Colonic mucosa (tissue), 4 donors: Measurements from ENCODE around the gene PRPSAP1. TPM values are rescaled to one million over a fixed set of nuclear protein-coding genes. Genes with fewer than 3 reads are reported as not detected.

ENCODE experiments used
- DNase-seq: peaks from one replicate; pipeline ENCODE4 v3.0.0-alpha.2; 2020
- H3K27ac ChIP-seq: fragments of 200-600 bp; one replicate; pipeline ENCODE4 v1.8.0; 2021
- H3K27me3 ChIP-seq: fragments of 200-600 bp; one replicate; pipeline ENCODE4 v1.8.0; 2021
- H3K36me3 ChIP-seq: fragments of 200-600 bp; one replicate; pipeline ENCODE4 v1.8.0; 2021
- H3K4me1 ChIP-seq: fragments of 200-600 bp; one replicate; pipeline ENCODE4 v1.8.0; 2021; ENCODE audit warnings: mild to moderate bottlenecking
- H3K4me3 ChIP-seq: fragments of 200-600 bp; one replicate; pipeline ENCODE4 v1.8.0; 2021
- H3K9ac ChIP-seq, 2 donors: one replicate each; pipeline ENCODE4 v1.7.0; 2013; ENCODE audit warnings: control low read depth in 2 of 2, low read depth in 2 of 2, low read length in 2 of 2
- H3K9me3 ChIP-seq: fragments of 200-600 bp; one replicate; pipeline ENCODE4 v1.8.0; 2021
- intact Hi-C: fragments of 100-400 bp; cut with DNase I; formaldehyde crosslinking; loops from one replicate; pipeline ENCODE4 v1.14.1; 2022
- total RNA-seq, 2 donors: library from RNA; stranded (reverse); fragmentation: NEBNext Ultra II Directional in 1 of 2; extraction: Animal tissue kit (Norgen Biotek cat#: 25700) in 1 of 2; gene quantifications; one replicate each; pipeline ENCODE4 v1.2.1, GENCODE V29; 2021
- TF ChIP-seq, protein P1 (sequence below): fragments of 200-600 bp; IDR thresholded peaks from one replicate; pipeline ENCODE4 v1.8.0; 2022; ENCODE audit warnings: antibody characterized with exemption, mild to moderate bottlenecking
- donor health status: healthy.
- donor health status: DM: no; HTN: no; CAD: no.
- donor health status: DM: no; HTN: no; CAD: no.

The PRPSAP1 gene
- total RNA-seq, 2 donors from 2014 or later: 60.7 to 70.0 TPM

GRCh38 chr17:76280650-76281049 is 73.1 kb downstream of the PRPSAP1 start:
- intact Hi-C loops: loop anchor here (2.0 kb wide), 1 partner anchor 160 kb away; no protein-coding TSS in a partner anchor
- Histone ChIP-seq H3K9ac (no peak overlapping the region), H3K4me3 (no peak overlapping the region), H3K9me3 (no peaks in the 10 kb centered on the region), H3K4me1 (no peaks in the 10 kb centered on the region), H3K36me3 (no peaks in the 10 kb centered on the region), H3K27me3 (no peaks in the 10 kb centered on the region), H3K27ac (no peak overlapping the region)
- TF ChIP-seq, protein P1, sequence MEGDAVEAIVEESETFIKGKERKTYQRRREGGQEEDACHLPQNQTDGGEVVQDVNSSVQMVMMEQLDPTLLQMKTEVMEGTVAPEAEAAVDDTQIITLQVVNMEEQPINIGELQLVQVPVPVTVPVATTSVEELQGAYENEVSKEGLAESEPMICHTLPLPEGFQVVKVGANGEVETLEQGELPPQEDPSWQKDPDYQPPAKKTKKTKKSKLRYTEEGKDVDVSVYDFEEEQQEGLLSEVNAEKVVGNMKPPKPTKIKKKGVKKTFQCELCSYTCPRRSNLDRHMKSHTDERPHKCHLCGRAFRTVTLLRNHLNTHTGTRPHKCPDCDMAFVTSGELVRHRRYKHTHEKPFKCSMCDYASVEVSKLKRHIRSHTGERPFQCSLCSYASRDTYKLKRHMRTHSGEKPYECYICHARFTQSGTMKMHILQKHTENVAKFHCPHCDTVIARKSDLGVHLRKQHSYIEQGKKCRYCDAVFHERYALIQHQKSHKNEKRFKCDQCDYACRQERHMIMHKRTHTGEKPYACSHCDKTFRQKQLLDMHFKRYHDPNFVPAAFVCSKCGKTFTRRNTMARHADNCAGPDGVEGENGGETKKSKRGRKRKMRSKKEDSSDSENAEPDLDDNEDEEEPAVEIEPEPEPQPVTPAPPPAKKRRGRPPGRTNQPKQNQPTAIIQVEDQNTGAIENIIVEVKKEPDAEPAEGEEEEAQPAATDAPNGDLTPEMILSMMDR: no peak
- no peak for DNase-seq

DNA sequence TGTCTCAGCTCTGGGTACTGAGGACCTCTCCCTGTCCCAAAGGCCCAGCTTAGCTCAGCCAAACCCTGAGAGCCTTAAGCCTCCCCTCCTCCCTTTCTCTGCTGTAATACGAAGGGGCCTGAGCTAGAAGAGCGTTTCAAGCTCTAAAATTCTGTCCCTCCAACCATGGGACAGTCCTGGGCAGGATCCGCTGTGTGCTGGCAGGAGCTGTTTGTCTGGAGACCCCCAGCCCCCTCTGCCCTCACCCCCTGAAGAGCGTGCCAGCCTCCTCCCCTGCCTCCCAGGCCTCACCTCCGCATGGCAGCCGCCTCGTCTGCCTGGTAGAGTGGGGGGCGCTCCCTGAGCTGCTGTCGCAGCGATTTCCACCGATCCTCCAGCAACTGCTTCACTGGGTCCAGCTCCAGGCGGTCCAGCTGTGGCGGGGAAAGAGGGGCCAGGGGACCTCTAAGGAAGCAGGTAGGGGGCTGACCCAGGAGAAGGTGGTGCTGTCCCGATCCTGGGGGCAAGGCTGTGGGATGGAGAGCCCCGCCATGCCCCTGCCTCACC is 73.9 kb downstream of the PRPSAP1 start:
- no peak overlapping the region for H3K27ac ChIP-seq
- H3K4me1 ChIP-seq: no peaks in the 10 kb centered on the region
- DNase-seq: no peak
- no peak overlapping the region for H3K4me3 ChIP-seq
- no peaks in the 10 kb centered on the region for H3K36me3 ChIP-seq
- H3K9ac ChIP-seq: no peak overlapping the region
- intact Hi-C loops: loop anchor here (2.0 to 10.0 kb wide), 3 partner anchors 31 to 159 kb away; no protein-coding TSS in a partner anchor
- H3K9me3 ChIP-seq: no peaks in the 10 kb centered on the region
- no peaks in the 10 kb centered on the region for H3K27me3 ChIP-seq
- TF ChIP-seq, protein P1: no peak

DNA sequence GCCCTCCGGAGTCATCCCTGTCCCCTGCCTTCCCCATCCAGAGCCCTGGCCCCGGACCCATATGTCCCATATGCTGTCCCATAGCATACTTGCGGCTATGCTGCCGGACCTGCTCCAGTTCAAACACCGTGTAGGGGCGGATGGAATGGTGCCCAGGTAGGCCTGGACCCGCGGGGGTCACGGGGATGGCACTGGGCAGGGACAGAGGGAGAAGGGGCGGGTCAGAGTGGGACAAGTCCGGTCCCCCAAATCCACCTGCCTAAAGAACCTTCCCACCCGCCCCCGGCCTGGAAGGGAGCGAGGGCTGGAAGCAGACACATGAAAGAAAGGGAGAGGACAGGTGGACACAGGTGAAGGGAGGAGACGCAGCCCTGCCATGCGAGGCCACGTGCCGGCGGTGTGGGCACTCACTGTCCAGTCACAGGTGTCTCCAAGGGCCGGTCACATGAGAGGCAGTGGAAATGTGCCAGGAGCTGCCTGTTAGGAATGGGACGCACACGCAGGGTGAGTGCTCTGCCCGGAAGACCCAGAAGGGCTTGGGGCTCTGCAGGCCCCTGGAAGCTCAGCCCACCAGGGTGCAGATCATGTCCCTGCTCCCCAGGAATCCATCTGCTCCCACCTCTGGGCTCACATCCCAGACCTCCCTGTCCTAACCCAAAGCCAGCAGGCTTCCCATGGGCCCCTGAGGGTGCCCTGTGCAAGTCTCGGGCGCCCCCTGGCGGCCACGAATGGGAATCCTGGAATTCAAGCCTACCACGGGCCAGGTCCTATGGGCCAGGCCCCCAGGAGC is 74.6 kb downstream of the PRPSAP1 start:
- H3K4me1 ChIP-seq: no peaks in the 10 kb centered on the region
- peak; percentile 92 for DNase-seq
- no peaks in the 10 kb centered on the region for H3K27me3 ChIP-seq
- intact Hi-C loops: loop anchor here (2.0 to 10.0 kb wide), 2 partner anchors 30 to 94 kb away; no protein-coding TSS in a partner anchor
- no peak overlapping the region for H3K27ac ChIP-seq
- TF ChIP-seq, protein P1: peak; percentile 97
- no peaks in the 10 kb centered on the region for H3K36me3 ChIP-seq
- no peaks in the 10 kb centered on the region for H3K9me3 ChIP-seq
- no peak overlapping the region for H3K4me3 ChIP-seq
- peak overlapping the region in 1 of 2 donors; percentile 21 for H3K9ac ChIP-seq

- intact Hi-C loops: loop anchor here (2.0 to 10.0 kb wide), 2 partner anchors 30 to 94 kb away; no protein-coding TSS in a partner anchor
- Histone ChIP-seq H3K36me3 (no peaks in the 10 kb centered on the region), H3K9ac (no peak overlapping the region), H3K4me3 (no peak overlapping the region), H3K27ac (no peak overlapping the region), H3K4me1 (no peaks in the 10 kb centered on the region), H3K27me3 (no peaks in the 10 kb centered on the region), H3K9me3 (no peaks in the 10 kb centered on the region)
- DNase-seq: no peak
- TF ChIP-seq, protein P1: no peak
Measured at GRCh38 chr17:76278268-76278908, 75.3 kb downstream of the PRPSAP1 start.
